Activated naive CD4-positive, alpha-beta T cell treated with anti-CD3 and anti-CD28 coated beads, Interleukin-2, amount 50 U/mL, for 24 hours (primary cell): ENCODE data around the gene LMO4.

ENCODE experiments used
- H3K27ac Mint-ChIP-seq: one replicate; pipeline ENCODE4 v1.8.0; 2021; ENCODE audit warnings: mild to moderate bottlenecking, mixed read lengths
- H3K27me3 Mint-ChIP-seq: one replicate; pipeline ENCODE4 v1.8.0; 2021; ENCODE audit warnings: mixed read lengths
- H3K36me3 Mint-ChIP-seq: one replicate; pipeline ENCODE4 v1.8.0; 2021; ENCODE audit warnings: mixed read lengths
- H3K4me1 Mint-ChIP-seq: one replicate; pipeline ENCODE4 v1.8.0; 2021; ENCODE audit warnings: mixed read lengths
- H3K4me3 Mint-ChIP-seq: one replicate; pipeline ENCODE4 v1.8.0; 2021; ENCODE audit warnings: mild to moderate bottlenecking, mixed read lengths
- H3K9me3 Mint-ChIP-seq: one replicate; pipeline ENCODE4 v1.8.0; 2021; ENCODE audit warnings: mixed read lengths

Gene LMO4

DNA sequence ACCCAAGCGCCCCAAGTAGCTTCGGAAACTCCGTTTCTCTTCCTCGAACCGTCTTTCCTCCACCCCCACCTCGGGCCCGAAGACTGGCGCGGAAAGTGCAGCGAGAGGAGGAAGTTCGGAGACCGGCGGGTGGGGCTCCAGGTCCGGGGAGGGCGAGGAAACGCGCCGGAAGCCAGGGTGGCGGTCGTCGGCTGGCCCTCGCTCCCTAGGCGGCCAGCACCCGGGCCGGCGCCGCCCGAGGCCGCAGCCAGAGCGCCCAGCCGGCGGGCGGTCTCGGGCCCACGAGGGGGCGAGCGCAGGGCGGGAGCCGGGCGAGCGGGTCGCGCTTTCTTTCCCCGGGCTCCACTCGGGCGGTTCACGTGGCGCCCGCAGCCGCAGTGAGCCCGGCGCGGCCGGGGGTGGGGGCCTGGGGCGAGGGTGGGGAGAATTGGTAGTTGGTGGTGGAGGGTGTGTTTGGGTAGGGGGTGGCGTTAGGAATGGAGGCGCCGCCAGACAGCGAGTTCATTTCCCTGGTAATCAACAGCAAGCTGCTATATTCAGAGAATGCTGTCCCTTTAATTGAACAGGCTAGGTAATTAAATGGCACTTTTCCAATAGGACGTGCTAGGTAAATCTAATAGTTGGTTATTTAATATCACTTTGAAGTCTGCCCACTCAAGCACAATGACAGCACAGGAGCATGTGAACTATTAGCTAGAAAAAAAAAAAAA lies 6.7 kb downstream of the LMO4 start:
- H3K4me3 Mint-ChIP-seq = peak overlapping the region; percentile 93
- H3K9me3 Mint-ChIP-seq = no peaks in the 10 kb centered on the region
- H3K27ac Mint-ChIP-seq = peak overlapping the region; percentile 77
- peaks cover 49% of the 10 kb centered on the region for H3K4me1 Mint-ChIP-seq
- peaks cover 31% of the 10 kb centered on the region for H3K27me3 Mint-ChIP-seq
- H3K36me3 Mint-ChIP-seq = no peaks in the 10 kb centered on the region

DNA sequence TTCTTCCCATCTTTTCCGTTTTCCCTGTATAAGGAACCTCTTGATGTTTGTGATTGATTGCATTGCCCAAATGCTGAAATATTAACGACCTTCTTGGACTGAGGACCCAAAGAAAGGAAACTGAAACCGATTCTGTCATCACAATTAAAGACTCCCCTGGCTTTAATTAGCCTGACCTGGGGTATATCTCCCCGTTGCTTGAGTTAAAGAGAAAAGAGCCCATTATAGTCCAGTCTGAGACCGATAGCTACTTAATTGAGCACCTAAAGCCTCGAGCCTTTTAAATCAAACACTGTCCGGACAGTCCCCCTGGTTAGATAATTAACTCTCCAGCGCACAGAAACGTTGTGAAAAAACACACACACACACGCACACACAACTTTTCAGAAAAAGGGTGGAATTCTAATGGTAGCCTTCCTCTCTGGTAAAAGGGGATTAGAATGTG lies 8.0 kb downstream of the LMO4 start:
- no peaks in the 10 kb centered on the region for H3K36me3 Mint-ChIP-seq
- H3K27ac Mint-ChIP-seq = no peak overlapping the region
- peaks cover 25% of the 10 kb centered on the region for H3K27me3 Mint-ChIP-seq
- H3K4me1 Mint-ChIP-seq = peaks cover 38% of the 10 kb centered on the region
- H3K4me3 Mint-ChIP-seq = peak overlapping the region; percentile 13
- no peaks in the 10 kb centered on the region for H3K9me3 Mint-ChIP-seq

DNA sequence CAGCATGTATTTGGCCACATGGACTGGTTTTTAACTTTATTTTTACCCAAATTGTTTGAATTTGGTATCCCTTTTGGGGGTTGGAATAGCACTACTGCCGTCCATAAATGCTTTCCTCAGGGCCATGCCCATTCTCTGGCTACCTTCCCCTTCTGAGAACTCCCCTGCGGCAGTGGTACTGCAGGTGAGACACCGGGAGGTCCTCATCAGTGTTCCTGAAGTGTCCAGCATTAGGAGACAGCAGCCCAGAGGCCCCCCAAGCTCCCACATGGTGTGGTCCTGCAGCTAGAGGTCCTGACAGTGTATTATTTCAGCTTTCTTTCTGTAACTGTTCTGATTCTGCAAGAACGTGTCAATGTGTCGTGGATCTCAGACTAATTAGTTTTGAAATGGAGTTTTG lies 8.9 kb downstream of the LMO4 start:
- H3K4me3 Mint-ChIP-seq = no peak overlapping the region
- H3K27me3 Mint-ChIP-seq = peaks cover 19% of the 10 kb centered on the region
- no peak overlapping the region for H3K27ac Mint-ChIP-seq
- H3K36me3 Mint-ChIP-seq = no peaks in the 10 kb centered on the region
- peaks cover 29% of the 10 kb centered on the region for H3K4me1 Mint-ChIP-seq
- no peaks in the 10 kb centered on the region for H3K9me3 Mint-ChIP-seq

DNA sequence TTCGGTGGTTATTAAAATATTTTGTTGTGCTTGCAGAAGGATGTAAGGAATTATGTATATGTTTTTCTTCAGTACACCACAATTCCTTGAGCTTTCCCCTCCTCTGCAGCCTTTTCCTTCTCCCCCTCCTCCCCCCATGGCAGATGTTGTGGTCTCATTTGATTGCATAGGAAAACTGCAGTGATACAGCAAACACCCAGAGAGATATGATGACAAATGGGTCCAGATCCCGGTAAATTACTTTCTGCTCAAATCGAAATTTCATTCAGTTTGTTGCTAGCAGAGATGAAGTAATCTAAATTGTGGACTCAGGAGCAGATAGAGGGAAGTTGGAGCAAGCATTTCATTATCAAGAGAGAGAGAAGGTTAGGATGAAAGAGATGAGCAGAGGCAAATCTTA lies 9.9 kb downstream of the LMO4 start:
- Mint-ChIP-seq H3K27me3 (peaks cover 15% of the 10 kb centered on the region), H3K9me3 (no peaks in the 10 kb centered on the region), H3K4me1 (peaks cover 19% of the 10 kb centered on the region), H3K27ac (no peak overlapping the region), H3K36me3 (no peaks in the 10 kb centered on the region), H3K4me3 (no peak overlapping the region)

DNA sequence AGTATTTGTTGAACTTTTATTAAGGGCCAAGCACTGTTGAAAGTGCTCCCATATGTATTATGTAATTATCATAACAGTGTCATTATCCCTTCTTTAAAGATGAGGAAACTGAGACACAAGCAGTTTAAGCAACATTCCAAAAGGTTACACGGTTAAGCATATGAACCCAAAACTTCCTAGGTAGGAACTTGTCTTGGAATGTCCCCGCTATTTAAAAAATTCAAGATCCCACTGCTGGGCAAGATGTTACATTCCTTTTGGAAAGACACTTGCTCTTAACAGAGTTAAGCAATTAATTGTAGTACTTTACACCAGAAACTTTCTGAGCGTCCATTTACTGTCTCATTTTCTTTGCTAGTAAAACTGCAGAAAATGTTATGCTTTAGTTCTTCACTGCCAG lies 15.6 kb downstream of the LMO4 start:
- Mint-ChIP-seq H3K27ac (no peak overlapping the region), H3K4me1 (no peaks in the 10 kb centered on the region), H3K36me3 (no peaks in the 10 kb centered on the region), H3K9me3 (no peaks in the 10 kb centered on the region), H3K4me3 (no peak overlapping the region), H3K27me3 (peaks cover 4% of the 10 kb centered on the region)

DNA sequence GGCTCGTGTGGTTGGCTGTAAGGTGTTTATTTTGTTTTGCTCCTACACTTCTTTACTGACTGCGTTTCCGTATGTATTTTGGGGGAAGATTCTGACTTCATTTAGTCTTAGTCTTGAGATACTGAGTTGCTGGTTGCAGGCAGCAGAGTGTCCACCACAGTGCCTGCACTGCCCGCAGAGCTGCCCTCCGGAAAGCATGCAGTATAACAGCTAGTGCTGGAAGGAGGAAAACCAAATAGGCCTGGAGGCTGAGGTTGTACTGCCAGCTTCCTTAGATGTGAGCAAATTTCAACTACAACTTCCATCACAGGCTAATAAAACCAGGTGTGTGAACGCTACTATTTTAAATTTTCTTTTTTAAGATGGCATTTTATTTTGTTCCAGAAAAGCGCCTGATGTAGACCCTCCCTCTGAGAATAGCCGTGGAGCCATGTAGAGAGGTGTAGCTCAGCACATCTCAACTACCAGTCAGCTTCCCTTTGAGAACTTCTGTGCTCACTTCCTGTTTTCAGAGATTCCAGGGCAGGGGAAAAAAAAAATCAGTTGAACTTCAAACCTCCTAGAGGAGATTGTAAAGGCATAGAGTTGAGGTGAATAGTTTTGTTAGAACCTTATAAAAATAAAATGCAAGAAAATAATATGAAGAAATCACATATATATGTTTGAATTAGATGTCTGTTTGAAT lies 17.6 kb downstream of the LMO4 start:
- H3K27ac Mint-ChIP-seq = no peak overlapping the region
- H3K4me1 Mint-ChIP-seq = no peaks in the 10 kb centered on the region
- no peaks in the 10 kb centered on the region for H3K36me3 Mint-ChIP-seq

DNA sequence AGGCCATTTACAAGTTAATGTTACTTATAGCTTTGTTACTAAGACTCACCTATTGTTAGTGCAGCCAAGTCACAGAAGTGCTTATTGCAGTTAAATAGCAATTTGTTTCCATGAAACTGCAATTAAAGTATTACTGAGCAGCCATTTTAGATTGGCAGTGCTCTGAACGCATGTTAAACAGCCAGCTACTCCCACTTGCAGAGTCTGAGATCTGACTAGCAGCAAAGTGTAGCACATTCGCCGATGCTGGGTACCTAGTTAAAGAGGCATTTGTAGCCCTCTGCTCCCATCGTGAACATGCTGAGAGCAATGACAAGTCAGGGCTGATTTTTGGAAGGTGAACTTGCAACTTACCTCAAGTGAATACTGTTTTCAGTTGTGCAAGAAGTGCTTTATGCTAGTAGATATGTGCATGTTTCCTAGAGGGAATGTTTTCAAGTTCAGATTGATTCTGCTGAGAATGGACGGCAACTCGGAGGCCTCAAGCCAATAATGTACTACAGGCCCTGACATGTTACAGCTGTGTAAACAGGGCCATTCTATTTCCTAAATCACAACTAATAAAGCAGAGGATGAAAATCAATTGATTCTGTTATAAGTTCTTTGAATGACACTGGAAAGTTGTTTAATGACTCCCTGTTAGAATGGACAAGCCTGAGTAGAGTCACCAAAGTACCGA lies 19.8 kb downstream of the LMO4 start:
- no peaks in the 10 kb centered on the region for H3K9me3 Mint-ChIP-seq

More for the DNA sequence above, 17.6 kb downstream of the LMO4 start:
- H3K27me3 Mint-ChIP-seq = peaks cover 3% of the 10 kb centered on the region
- H3K9me3 Mint-ChIP-seq = no peaks in the 10 kb centered on the region
- H3K4me3 Mint-ChIP-seq = no peak overlapping the region

DNA sequence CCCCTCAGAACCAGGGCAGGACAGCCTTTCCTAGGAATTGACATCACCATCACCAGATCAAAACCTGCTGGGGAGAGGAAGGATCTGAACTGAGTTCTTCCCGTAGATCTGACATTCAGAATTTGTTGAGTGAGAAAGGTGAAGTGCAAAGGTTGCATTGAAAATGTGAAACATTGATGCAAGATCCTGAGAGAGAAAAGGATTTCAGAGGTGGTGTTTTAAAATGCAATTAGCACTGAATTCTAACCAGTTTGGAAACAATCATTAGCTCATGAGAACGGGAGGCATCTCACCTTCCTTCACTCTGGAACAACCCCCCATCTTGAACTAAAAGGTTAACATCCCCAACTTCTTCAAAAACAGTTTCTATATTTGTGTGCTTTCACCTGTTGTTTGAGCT lies 20.4 kb downstream of the LMO4 start:
- Mint-ChIP-seq H3K9me3 (no peaks in the 10 kb centered on the region), H3K27me3 (peaks cover 2% of the 10 kb centered on the region), H3K4me1 (no peaks in the 10 kb centered on the region), H3K36me3 (no peaks in the 10 kb centered on the region), H3K27ac (no peak overlapping the region), H3K4me3 (no peak overlapping the region)

More for the DNA sequence above, 19.8 kb downstream of the LMO4 start:
- Mint-ChIP-seq H3K27ac (no peak overlapping the region), H3K4me3 (no peak overlapping the region), H3K27me3 (peaks cover 2% of the 10 kb centered on the region), H3K4me1 (no peaks in the 10 kb centered on the region), H3K36me3 (no peaks in the 10 kb centered on the region)

DNA sequence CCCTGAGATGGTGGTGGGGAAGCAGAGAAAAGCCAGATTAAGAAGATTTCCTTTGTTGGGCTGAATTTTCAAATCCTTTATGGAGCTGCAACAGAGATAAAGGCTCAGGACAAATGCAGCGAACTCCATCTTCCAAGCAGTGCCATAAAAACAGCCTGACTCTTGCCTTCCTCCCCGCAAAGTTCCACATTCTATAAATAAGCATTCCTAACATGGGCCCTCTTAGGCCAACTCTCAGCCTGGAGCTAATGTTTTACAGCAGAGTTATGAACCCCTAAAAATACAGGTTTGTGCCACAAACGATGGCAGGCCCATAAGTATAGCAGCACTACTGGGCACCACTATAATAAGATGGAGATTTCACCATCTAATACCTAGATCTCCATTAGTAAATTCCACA lies 27.2 kb downstream of the LMO4 start:
- Mint-ChIP-seq H3K36me3 (no peaks in the 10 kb centered on the region), H3K4me3 (no peak overlapping the region), H3K27me3 (no peaks in the 10 kb centered on the region), H3K27ac (no peak overlapping the region), H3K4me1 (no peaks in the 10 kb centered on the region), H3K9me3 (no peaks in the 10 kb centered on the region)

DNA sequence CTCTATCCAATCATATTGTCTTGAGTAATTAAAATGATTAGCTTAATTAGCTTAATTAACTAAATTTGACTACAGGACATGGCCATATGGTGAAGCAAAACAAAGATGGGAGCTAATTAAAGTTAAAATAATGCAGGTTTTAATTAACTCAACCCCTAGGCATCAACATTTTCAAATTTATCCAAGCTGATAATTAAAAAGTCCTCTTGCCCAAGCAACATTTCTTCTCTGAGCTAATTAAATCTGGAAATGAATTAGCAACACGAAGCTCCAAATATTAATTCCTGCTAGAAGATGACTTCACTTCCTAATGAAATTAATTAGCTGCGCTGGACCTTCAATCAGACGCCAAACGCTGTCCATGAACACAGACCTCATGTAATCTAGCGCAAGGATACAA lies 27.9 kb downstream of the LMO4 start:
- no peak overlapping the region for H3K27ac Mint-ChIP-seq

DNA sequence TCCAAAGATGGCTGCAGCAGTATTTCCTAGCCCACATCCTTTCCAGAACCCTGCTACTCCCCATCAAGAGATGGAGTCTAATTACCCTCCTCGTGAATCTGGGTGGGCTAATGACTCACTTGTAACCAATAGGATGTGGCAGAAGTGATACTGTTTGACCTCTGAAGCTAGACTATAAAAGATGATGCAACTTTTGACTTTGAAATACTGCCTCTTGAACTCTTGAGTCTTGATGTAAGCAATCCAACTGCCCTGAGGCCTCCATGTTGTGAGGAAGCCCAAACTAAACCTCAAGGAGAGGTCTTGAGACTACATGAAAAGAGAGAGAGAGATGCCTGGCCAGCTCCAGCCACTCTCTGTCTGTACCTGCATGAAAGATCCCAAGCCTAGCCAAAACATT lies 29.5 kb downstream of the LMO4 start:
- no peaks in the 10 kb centered on the region for H3K4me1 Mint-ChIP-seq
- no peaks in the 10 kb centered on the region for H3K27me3 Mint-ChIP-seq
- H3K36me3 Mint-ChIP-seq = no peaks in the 10 kb centered on the region
- no peak overlapping the region for H3K27ac Mint-ChIP-seq
- H3K9me3 Mint-ChIP-seq = no peaks in the 10 kb centered on the region
- H3K4me3 Mint-ChIP-seq = no peak overlapping the region

More for the DNA sequence above, 27.9 kb downstream of the LMO4 start:
- H3K36me3 Mint-ChIP-seq = no peaks in the 10 kb centered on the region
- no peaks in the 10 kb centered on the region for H3K27me3 Mint-ChIP-seq
- no peak overlapping the region for H3K4me3 Mint-ChIP-seq
- H3K9me3 Mint-ChIP-seq = no peaks in the 10 kb centered on the region
- no peaks in the 10 kb centered on the region for H3K4me1 Mint-ChIP-seq

DNA sequence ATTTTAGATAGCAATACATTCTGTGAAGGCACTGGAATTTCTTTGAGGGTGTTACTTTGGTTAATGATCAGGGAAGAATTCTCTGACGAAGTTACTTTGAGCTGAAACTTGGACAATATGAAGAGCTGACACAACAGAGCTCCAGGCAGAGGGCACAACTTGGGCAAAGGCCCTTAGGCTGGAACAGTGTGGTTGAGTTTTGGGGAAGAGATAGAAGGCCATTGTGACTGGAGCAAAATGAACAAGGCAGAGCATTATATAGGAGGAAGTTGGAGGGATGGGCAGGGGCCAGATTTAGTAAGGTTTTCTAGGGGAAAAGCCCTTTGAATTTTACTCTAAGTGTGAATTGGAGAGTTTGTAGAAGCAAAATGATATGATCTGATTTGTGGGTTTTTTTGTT lies 30.9 kb downstream of the LMO4 start:
- no peaks in the 10 kb centered on the region for H3K27me3 Mint-ChIP-seq
- H3K4me1 Mint-ChIP-seq = no peaks in the 10 kb centered on the region
- H3K9me3 Mint-ChIP-seq = no peaks in the 10 kb centered on the region
- no peaks in the 10 kb centered on the region for H3K36me3 Mint-ChIP-seq
- no peak overlapping the region for H3K4me3 Mint-ChIP-seq
- H3K27ac Mint-ChIP-seq = no peak overlapping the region

DNA sequence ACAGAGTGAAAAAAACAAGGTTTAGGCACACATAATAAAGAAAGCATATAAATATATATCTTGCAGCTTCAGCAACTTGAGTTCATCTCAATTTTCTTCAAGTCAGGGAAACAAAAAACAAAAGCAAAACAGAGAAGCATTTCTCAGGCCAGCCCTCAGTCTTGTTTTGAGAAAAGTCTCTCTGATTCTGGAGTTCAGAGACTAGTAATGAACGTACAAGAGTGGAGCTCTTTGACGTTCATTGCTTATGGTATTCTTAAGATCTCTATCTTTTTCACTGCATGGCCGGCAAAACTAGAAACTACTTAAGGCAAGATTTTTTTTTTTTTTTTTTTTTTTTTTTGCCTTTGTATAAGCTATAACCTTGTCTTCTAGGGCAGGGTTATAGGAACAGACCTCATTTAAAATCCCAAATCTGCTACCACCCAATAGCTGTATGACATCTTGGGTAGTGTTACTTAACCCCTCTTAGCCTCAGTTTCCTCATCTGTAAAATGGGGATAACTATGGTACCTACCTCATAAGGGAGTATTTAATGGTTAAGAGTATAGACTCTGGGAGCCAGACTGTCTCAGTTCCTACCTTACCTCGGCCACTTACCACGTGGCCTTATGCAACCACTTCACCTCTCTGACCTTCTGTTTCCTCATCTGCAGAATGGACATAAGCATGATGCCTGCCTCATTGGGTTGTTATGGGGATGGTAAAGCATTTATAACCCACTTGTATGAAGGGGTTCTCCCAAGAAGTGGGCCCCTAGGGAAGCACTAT lies 33.6 kb downstream of the LMO4 start:
- no peaks in the 10 kb centered on the region for H3K36me3 Mint-ChIP-seq
- H3K4me3 Mint-ChIP-seq = no peak overlapping the region
- no peak overlapping the region for H3K27ac Mint-ChIP-seq
- H3K9me3 Mint-ChIP-seq = no peaks in the 10 kb centered on the region
- H3K4me1 Mint-ChIP-seq = no peaks in the 10 kb centered on the region
- H3K27me3 Mint-ChIP-seq = no peaks in the 10 kb centered on the region

DNA sequence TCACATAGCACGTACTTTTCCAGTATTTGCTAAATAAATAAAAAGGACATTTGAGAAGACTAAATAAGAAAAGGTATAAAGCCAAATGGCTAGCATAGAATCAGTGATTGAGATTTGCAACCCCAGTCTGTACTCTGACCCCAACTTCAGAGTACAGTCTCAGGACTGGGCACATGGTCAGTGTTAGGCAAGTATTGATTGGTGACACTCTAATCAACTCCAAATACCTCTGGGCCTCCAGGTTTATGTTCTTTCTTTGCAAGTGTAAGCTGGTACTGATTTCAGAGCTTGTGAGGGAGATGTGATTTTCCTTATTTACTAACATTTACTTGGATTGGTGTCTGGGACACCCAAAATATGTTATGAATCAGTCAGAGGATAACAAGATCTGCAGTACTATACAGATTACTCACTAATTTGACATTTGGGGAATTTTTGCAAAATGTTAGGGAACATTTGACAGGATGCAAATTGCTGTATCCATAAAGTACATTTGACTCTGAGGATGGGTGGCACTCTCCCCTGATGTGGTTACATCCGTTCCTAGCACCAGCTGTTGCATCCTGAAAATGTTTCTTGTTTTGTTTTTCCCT lies 34.2 kb downstream of the LMO4 start:
- Mint-ChIP-seq H3K27ac (no peak overlapping the region), H3K4me3 (no peak overlapping the region), H3K4me1 (no peaks in the 10 kb centered on the region), H3K36me3 (no peaks in the 10 kb centered on the region), H3K27me3 (no peaks in the 10 kb centered on the region), H3K9me3 (no peaks in the 10 kb centered on the region)

DNA sequence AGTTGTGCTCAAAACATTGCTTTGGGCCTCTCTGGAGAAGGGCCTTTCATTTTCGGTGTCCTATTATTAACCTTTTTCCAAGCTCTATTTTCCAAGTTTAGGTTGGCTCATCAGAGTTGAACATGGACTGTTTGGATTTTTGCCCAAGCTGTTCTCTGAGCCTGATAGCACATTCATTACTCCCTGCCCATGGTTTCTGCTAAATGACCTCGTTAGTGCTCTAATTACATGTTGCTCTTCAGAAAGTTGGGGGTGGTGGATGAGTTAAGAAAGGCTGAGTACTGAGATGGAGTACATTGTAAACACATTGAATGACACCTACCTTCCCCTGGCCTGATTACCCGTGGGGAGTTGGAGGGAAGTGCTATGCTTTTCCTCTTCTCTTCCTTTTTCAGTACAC lies 38.9 kb downstream of the LMO4 start:
- Mint-ChIP-seq H3K9me3 (no peaks in the 10 kb centered on the region), H3K4me3 (no peak overlapping the region), H3K27ac (no peak overlapping the region), H3K4me1 (no peaks in the 10 kb centered on the region), H3K36me3 (no peaks in the 10 kb centered on the region), H3K27me3 (peaks cover 5% of the 10 kb centered on the region)
